Measurements from ENCODE around the gene RPH3AL.

The RPH3AL gene

DNA sequence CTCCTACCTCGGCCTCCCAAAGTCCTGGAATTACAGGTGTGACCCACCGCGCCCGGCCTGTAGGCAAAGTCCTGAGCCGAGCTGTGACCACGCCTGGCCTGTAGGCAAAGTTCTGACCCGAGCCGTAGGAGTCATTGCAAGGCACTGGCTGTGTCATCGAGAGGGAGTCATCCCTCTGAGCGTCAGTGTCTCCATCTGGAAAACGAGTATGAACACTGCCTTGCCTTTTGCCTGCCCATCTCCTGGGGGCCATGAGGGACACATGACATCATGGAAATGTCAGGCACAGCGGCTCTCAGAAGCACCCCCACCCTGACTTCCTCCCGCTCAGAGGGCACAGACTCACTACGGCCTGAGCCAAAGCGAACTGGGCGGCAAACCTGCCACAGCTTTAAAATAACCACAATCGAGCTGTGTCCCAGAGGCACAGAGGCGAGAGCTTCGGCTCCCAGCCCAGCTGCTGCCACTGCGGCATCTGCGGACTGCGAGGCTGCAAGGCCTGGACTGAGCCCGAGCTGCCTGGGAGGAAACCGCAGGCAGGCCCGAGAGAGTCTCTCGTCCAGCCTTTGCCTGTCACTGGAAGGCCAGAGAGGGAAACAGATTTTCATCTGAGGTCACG lies 50.8 kb downstream of the RPH3AL start:
- DNase-seq (ENCODE audit: low read depth in 2 of 2) = no peak

DNA sequence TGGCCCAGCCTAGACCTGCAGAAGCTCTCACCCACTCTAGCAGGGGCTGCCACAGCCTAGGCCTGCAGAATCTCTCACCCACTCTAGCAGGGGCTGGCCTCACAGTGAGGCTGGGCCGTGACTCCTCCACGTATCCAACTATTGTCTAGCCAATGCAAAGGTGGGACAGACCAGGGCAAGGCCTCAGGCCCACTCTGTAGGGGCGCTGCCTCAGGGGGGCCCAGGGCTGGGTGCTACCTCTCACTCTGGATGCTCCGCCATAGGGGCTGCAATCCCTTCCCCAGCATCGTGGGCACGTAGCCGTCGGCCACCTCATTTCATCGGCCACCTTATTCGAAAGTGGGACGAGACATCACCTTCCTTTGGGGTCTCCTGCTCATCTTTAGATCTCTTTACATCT lies 51.7 kb downstream of the RPH3AL start:
- no peak for DNase-seq (ENCODE audit: low read depth in 2 of 2)

DNA sequence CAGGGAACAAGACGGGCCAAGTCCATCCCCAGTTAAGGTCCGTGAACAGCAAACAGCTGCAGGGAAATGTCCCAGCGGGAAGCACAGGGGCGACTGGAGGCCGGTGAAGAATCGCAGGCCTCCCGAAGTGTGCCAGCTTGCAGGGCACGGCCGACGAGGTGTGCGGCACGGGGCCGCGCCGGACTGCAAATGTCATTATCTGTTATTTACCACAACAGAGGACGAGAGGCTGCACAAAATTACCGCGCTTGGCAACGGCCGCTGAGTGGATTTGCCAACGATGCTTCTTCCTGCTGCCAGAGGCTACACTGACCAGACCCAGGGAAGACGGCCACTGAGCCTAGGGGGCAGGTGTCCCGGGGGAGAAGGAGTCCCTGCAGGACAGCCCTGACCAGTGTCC lies 53.1 kb downstream of the RPH3AL start:
- no peak for DNase-seq (ENCODE audit: low read depth in 2 of 2)

GRCh38 chr17:298791-299450 lies 53.7 kb downstream of the RPH3AL start:
- DNase-seq (ENCODE audit: low read depth in 2 of 2) = no peak

DNA sequence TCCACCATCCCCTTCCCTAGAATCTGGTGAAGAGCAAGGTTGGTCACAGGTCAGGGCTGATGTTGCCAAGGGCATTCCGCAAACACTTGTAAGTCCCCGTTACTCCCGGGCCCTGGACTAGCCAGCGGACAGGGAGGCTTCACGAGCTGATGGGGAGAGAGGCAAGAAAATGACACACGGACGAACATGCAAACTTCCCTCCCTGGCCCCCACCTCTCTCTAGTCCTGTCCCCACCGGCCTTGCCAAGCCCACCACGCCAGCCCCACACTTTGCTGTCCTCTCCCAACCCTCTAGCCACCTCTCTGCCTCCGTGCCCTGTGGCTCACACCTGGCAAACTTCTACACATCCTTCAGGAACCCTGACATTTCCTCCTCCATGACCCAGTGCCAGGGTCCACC lies 54.8 kb downstream of the RPH3AL start:
- no peak for DNase-seq (ENCODE audit: low read depth in 2 of 2)

DNA sequence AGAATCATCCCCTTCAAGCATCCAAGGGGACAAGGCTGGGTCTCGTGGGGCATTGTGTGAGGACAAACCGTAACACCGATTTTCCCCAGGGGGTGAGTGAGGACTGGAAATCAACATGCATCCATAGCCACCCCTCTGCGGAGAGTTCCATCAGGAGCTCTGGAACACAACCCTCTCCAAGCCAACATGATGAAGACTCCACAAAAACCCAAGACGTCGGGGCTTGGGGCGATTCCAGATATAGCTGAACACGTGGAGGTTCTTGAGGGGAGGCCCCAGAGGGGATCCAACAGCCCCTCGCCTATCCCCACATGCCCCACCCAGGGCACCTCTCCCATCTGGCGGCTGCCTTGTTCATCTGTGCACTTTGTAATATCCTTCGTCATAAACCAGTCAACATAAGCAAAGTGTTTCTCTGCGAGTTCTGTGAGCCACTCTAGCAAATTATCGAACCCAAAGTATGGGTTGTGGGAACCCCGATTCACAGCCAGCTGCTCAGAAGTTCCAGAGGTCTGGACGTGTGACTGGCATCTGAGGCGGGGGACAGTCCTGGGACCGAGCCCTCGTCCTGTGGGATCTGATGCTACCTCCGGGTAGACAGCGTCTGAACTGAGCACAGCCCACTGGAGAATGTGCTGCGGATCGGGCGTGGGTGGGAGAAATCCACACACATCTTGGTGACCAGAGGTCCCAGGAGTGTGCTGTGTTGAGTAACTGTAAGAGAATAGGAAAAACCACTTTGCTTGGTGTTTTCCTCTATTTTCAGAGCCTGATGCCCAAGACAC lies 55.5 kb downstream of the RPH3AL start:
- DNase-seq (ENCODE audit: low read depth in 2 of 2) = no peak

GRCh38 chr17:296379-296778 lies 56.2 kb downstream of the RPH3AL start:
- DNase-seq (ENCODE audit: low read depth in 2 of 2) = no peak

GRCh38 chr17:292531-293382 lies 59.9 kb downstream of the RPH3AL start:
- no peak for DNase-seq (ENCODE audit: low read depth in 2 of 2)

- DNase-seq (ENCODE audit: low read depth in 2 of 2) = no peak
Observed at GRCh38 chr17:292016-292415, 60.6 kb downstream of the RPH3AL start.

GRCh38 chr17:291587-291986 lies 61.0 kb downstream of the RPH3AL start:
- no peak for DNase-seq (ENCODE audit: low read depth in 2 of 2)

GRCh38 chr17:290626-291025 lies 62.0 kb downstream of the RPH3AL start:
- DNase-seq (ENCODE audit: low read depth in 2 of 2) = no peak

DNA sequence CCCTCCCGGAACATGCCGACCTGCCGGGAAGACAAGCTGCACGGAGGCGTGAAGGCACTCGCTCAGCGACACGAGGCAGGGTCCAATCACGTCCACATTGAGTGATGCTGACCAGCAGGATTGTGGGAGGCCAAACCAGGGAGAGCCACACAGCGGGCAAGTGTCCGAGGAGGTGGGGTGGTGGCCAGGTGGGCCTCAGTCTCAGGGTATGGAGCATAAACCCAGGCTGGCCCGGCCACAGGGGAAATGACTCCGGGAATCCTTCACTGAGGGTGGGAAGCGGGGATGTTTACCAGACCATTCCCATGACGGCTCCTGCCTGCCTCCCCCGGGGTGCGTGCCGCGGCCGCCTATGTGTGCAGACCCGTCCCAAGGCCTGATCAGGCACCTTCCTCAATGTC lies 62.5 kb downstream of the RPH3AL start:
- no peak for DNase-seq (ENCODE audit: low read depth in 2 of 2)

GRCh38 chr17:289409-289808 lies 63.2 kb downstream of the RPH3AL start:
- DNase-seq (ENCODE audit: low read depth in 2 of 2) = no peak

DNA sequence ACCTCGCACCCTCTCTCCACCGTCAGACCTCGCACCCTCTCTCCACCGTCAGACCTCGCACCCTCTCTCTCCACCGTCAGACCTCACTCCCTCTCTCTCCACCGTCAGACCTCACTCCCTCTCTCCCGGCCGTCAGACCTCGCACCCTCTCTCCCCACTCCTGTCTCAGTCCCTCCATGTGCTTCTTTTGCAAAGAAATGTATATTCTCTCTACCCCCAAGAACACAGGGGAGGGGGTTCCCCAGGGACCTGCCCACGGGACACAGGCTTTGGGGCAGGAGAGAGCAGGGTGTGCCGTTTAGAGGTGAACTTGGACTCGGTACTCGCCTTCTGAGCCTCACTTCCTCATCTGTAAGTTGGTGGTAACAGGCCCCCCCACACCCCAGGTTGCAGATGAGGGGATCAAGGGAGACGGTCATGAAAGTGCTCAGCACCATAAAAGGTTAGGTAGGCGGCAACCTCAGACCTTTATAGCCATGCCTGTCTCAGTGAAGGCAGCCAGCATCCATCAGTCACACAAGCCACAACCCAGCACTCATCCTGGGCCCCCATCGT lies 63.7 kb downstream of the RPH3AL start:
- DNase-seq (ENCODE audit: low read depth in 2 of 2) = no peak

DNA sequence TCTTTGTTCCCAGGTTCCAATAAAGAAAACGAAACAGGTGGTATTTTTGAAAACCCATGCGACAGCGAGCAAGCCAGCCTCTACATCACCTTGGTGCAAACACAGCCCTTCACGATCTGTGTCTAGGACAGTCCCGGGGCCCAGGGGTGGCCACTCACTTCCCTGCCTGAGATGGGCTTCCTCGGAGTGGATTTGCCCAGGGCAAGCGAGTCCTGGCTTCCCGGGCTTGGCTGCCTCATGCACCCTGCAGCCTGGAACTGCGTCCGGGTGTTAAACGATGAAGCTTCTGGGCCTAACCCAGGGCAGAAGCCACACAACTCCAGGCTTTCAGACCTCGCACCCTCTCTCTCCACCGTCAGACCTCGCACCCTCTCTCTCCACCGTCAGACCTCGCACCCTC lies 66.0 kb downstream of the RPH3AL start:
- DNase-seq (ENCODE audit: low read depth in 2 of 2) = no peak

- no peak for DNase-seq (ENCODE audit: low read depth in 2 of 2)
Observed at GRCh38 chr17:285751-286422, 66.7 kb downstream of the RPH3AL start.

- no peak for DNase-seq (ENCODE audit: low read depth in 2 of 2)
Observed at GRCh38 chr17:284676-285355, 67.8 kb downstream of the RPH3AL start.

DNA sequence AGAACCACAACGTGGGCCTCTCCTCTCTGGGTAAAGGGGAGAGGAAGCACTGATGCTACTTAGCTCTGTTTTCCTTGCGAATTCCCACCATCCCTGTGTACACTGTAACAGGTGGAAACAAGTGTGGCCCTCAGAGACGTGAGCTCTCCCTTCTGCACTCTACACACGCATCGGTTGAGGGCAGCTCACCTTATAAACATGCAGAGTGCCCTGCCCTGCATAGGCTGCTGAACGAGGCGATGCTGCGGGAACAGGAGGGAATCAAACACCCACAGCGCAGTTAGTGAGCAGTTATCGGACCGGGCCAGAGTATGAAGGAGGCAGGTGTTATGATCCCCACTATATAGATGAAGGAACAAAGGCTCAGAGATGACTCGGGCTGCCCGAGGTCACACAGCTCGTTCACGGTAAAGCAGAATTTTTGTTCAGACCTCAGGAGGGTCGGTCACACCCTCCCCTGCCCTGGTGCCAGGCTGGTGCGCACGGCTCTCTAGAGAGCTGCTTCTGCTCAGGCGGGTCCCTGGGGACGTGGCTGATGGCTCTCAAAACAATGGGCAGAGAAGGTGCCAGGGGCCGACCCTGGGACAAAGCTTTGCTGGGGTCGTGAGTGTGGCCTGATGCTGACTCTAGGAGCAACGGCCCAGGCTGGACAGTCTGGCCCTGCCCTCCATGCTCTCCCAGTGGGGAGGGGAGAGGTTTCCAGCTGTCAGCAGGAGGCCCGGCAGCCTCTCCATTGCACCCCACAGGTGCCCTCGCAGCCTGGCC lies 68.5 kb downstream of the RPH3AL start:
- no peak for DNase-seq (ENCODE audit: low read depth in 2 of 2)

DNA sequence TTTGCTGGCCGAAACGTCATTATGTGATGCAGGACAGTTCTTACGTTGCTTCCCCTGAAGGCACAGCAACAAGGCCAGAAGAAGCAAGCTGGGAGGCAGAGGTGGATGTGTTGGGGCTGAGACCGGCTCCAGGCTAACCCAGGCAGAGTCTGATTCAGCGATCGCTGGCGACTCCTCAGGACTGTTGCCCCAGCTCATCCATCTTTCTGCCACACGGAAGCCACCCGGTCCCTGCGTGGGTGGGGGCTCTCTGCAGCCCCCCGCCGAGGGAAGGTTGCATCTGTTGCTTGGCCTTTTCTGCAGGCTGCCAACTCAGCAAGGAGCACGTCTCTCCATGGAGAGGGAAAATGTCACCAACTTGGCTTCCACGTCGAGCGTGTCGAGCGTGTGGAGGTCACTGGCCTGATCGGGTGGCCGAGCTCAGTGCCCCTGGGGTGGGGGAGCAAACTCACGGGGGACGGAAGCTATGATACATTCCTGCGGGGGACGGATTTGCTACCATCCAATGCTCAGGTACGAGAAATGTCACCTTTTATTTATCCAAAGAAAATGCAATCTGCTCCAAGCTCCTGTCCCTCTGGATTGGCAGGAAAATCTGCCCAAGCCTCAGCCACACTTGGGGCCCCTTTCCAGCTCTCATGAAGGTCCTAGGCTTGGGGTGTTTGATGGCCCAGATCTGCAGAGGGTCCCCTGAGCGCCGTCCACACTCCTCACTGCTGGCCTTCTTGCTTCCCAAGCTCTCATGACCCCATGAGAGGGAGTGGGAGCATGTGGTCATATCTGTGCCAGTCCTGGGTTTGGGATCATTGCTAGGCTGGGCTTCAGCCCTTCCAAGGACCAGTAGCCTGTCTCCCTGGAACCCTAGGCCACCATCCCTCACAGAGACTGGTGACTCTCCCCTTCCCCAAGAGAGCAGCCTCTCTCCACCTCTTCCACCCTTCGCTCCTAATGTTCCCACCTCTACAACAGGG lies 69.4 kb downstream of the RPH3AL start:
- no peak for DNase-seq (ENCODE audit: low read depth in 2 of 2)

All from activated CD8-positive, alpha-beta memory T cell treated with anti-CD3 and anti-CD28 coated beads for 4 hours (primary cell).